DND-41 (cell line): ENCODE measurements around the gene MAP3K14.

Experiments used
- CTCF ChIP-seq: IDR thresholded peaks from 2 replicates; pipeline ENCODE4 v1.5.1; 2012; ENCODE audit warnings: borderline replicate concordance, low read length, moderate library complexity, mild to moderate bottlenecking; ENCODE audit not compliant: poor library complexity, severe bottlenecking; ENCODE audit errors: extremely low read depth
- EZH2 ChIP-seq: IDR thresholded peaks from 3 replicates; pipeline ENCODE4 v1.6.1; 2012; ENCODE audit warnings: borderline replicate concordance, low read depth, mild to moderate bottlenecking, moderate library complexity, low read length, inconsistent platforms; ENCODE audit not compliant: severe bottlenecking

GRCh38 chr17:45271603-45272002 lies 45.2 kb downstream of the MAP3K14 start:
- TF ChIP-seq EZH2 (no peak), CTCF (no peak)
